ENCODE data around the gene GALNT2.

Gene GALNT2

DNA sequence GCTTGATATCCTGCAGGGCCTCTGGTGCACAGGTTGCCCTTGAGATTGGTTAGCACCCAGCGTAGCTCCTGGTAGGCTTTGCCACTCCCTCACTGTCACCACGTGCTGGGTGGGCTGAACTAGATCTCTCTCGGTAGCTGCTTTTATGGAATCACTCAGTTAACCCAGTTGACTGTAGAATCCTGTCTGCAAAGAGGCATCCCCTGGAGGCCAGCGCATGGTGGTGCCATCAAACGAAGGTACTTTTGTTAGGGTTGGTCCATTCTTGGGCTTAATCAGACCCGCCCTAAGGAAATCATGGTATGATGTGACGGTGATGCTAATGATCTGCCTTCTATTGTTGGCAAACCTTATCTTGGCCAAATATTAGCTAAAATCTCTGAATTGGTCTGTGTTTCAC, 153.4 kb downstream of the GALNT2 start:
- no peak for DNase-seq

DNA sequence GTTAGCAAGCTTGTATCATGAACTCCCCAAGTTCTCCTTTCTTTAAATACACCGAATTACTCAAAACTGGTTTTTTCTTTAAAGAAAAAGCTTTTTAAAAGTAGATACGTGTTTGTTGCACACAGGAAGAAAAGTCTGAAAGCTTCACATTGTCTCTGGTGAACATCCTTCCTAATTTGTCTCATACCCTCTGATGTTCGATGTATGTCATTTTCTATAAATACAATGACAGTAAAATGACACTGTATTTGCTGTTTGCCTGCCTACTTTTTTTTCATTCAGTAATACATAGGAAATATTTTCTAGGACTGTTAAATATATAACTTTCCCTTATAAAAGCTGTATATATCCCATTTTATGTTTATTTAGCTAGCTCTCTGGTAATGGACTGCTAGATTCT, 153.9 kb downstream of the GALNT2 start:
- no peak for DNase-seq

DNA sequence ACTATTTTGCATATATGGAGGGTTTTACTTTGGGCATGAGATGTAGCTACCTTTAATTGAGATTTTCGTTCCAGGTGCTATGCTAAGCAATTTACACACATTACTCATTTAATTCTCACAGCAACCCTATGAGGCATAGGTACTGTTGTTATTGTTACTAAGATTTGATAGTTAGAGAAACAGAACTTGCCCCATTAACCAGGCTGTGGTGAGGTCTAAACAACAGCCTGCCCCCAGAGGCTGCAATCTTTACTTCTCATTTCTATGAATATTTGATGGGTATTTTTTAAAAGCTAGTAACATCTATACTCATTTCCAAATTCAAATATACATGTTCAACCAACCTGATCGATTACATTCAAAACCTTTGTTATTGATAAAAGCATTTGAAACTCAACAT, 155.6 kb downstream of the GALNT2 start:
- no peak for DNase-seq

DNA sequence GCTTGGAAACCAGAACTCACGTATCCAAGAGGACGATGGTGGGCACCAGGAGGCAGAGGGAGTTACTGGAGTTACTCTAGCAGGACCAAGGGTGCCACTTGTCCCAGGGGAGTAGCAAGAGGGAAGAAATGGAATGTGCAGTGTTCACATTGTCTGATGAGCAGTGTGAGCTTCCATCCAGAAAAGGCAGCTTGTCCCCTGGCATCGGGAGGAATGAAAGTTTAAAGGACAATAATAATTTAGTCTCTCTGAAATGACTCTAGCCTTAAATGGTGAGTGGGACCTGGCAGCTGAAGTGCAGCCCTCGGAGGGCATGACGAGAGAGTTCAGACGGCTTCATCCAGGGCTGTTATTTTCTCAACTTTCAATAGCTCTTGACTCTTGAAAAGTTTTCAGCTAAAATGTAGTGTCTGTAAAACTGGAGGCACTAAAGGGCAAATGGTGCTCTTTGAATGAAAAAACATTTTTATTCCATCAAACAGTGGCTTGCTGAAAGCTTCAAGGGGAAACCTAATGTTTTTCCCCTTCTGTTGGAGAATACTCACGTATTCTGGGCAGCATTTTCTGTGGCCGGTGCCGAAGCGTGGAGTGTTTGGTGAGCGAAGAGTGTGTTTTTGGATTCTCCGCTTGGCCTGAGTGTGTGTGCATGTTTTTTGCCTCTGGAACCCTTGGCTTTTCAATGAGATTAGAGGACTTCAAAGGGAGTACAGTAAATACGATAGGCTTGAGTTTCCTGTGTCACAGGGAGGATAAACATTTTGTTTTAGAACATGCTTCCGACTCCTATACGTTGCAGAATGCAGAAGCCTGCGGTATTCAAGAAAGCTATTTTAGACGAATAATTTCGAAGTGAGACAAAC, 157.3 kb downstream of the GALNT2 start:
- DNase-seq, result no peak

DNA sequence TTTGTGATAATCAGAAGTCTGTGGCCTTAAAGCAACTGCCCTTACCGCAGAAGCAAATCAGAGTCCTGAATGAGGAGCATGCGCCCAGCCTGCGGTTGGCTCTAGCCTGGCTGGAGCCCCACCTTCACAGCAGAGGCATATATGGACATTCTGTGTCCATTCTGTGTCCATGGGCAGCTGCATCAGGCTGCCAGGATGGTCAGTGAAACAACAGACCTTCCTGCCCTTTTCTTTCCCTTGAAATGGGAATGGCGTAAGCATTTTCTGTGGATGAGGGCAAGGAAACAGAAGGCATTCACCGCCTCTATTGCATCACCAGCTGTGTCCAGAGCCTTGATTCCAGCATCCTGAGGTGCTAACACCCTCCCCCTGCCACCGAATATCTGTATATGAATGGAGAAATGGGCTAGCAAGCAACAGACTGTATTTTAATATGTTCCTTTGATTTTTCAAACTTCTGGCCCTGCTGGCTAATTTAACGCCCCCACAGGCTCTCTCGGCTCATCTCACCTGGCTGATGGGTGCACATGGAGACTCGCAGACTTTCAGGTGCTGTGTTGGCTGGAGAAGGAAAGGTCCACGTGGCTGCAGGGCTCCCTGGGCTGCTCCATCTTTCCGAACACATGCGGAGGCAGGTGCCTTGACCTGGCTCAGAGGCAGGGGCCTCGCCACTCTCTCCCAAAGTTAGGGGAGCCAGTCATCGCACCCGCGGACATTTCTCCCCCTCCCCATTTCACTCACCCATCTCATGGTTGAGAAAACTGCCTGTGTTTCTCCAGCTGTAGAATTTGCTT, 159.2 kb downstream of the GALNT2 start:
- DNase-seq, result no peak

DNA sequence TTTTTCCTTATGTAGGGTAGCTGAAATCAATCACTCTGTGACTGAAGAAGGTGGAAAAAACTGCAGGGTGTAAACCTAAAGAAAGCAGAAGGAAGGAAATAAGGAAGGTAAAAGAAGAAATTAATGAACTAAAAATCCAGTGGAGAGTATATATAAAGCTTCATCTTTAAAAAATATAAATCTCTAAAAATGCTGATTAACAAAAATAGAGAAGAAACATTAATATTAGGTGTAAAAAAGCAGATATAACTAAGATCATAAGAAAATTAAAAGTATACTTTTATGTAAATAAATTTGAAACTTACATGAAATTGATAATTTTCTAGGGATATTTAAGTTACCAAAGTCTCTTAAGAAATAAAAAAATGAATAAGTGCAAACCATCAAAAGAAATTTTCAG, 159.8 kb downstream of the GALNT2 start:
- DNase-seq, result no peak

DNA sequence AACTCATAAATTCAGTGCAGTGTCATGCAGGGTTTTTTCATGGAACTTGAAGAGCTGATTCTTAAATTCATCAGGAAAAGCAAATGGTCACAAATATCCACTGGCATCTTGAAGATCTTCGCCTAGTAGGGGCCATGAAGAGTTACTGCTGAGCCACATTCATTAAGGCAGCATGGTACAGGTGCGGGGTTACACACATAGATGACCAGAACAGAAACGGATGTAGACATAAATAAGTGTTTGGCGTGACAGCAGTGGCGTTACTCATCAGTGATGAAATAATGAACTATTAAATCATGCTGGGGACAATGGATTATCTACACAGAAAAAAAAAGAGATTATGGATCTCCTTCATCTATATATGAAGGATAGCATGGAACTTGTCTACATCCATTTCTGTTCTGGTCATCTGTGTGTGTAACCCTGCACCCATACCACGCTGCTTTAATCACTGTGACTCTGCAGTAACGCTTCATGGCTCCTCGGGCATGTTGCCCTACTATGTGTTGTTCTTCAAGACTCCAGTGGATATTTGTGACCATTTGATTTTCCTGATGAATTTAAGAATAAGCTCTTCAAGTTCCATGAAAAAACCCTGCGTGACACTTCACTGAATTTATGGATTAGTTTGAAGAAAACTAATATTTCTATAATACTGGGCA, 161.3 kb downstream of the GALNT2 start:
- DNase-seq, result no peak

DNA sequence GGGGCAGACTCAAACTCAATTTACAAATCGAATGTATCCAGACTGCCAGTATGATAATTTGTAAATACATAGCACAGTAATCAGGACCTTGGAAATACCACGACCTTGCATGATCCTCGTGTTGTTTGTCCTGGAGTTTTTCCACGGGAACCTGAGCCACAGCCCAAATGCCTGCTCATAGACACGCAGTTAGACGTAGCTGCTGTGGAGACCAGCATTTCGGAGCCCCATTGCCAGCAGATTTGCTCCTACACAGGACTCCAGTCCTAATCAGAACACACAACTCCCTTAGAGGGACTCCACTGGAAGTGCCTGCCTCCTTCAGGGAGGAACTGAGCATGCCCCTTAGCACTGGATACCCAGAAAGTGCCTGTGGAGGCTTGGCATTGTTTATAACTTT, 163.2 kb downstream of the GALNT2 start:
- no peak for DNase-seq

DNA sequence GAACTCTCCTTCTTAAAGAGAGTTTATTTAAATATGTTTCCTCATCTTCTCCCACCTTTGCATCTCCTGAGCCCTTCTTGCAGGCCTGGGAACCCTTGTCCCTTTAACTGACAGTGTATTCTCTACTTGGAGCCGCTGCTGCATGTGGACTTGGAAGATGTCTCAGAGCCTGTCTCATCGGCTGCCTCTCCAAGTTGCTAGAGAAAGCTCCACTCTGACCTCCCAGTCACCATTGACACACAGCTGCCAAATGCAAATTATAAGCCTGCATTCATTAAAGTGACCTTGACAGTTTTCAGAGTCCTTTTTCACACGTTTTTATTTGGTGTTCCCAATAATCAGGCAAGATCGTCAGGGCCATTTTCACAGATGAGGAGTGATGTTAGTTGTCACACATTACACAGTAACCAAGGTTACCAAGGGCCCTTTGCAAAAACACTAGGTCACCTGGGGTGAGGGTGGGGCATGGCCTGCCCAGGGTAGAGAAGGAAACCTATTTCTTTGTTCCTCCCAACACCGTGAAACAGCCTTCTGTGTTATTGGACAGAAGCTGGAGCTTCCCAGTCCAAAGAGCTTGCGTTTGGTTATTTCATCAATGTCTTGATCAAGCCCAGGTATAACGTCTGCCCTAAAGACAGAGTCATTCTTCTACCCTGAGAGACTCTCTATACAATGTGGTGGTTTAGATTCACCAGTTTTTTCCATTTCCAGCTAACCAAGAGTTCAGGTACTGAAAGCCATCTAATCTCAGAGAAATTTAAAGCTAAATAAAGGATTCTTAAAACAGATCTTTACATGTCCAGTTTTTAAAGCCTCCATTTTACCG, 164.1 kb downstream of the GALNT2 start:
- no peak for DNase-seq

DNA sequence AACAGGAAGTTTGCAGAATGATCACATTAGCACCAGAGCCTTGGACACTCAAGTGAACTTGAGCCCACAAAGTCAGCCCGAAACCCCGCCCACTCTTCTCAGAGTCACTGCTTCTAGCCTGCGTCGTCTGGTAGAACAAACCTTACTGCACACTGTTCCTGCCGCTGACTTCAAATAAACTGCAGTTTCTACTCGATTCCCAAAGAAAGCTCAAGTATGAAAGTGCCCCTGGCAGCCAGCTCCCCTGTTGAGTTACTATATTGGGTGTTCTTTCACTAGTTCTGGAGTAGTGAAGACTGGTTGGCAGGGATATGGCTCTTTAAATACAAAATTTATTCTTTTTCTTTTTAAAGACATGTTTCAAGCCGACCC, 164.7 kb downstream of the GALNT2 start:
- DNase-seq, result no peak

DNA sequence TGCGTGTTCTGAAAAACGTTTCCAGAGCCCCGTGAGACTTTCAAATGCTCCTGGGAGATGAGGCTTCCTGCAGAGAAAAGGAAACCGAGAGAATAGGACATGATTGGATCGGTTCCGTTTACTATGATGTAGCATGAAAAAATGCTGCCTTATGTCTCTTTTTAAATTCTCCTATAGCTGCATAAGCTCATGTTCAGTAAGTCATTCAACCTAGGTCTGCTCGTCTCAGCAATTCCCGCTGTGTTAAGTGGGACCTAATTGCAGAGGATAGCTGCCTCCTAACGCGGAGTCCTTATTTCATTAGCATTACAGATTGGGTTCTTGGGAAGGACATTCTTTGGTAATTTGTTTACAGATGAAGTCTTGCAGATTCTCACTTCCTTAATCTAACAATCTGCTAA, 165.3 kb downstream of the GALNT2 start:
- DNase-seq, result no peak

DNA sequence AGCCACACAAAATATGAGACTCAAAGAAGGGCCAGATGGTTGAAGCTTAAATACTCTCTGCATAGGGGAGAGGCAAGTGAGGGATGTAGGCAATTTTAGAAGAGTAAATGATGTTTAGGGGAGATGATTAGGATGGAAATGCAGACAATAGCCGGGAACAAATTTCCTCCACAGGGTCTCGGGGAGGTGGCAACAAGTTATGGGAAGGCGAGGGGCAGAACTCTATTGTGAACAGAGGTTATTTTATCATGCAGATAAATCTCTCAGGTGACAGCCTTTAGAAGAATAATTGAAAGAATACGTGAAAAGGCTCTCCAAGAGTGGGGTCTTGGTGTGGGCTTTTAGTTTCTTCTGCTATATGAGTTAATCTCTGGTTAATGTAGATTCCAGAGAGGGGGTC, 166.7 kb downstream of the GALNT2 start:
- DNase-seq, result no peak

DNA sequence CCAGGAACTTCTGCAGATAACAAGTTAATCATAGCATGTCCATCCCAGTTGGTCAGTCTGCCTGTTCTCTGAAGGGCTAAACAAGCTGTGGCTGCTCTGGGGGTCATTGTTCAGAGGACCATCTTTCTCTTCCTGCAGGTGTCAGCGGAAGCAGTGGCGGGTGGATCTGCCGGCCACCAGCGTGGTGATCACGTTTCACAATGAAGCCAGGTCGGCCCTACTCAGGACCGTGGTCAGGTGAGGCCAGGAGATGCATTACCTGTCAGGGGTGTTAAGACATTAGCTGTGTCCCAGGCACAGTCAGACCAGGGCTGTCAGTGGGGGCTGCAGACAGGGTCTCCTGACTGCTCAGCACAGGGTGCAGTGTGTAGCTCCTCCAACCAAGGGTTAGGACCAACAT, 168.8 kb downstream of the GALNT2 start:
- no peak for DNase-seq

DNA sequence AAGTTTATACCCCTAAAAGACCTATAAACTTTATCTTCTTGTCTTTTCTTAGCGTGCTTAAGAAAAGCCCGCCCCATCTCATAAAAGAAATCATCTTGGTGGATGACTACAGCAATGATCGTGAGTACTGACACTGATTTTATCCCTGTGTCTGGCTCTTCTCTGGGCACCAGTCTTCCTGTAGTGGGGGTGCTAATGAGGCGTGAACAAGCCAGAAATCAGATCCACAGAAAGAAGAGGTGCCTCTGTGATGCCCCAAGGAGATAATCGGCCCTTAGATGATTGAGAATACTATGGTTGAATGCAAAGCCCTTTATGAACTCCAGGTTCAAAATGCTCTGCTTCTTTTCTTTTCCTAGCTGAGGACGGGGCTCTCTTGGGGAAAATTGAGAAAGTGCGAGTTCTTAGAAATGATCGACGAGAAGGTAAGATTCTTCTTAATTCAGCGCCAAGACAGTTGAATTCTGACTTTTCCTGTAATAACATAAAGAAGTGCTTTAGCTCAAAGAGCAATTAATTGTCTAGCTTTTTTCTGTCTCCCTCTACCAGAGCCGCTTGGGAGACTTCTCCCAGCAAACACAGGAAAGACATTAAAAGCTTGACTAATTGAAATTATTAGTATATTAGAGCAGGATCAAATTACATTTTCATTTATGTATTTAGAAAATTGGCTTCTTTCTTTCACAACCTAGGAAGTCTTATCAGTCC, 169.4 kb downstream of the GALNT2 start:
- DNase-seq, result no peak

DNA sequence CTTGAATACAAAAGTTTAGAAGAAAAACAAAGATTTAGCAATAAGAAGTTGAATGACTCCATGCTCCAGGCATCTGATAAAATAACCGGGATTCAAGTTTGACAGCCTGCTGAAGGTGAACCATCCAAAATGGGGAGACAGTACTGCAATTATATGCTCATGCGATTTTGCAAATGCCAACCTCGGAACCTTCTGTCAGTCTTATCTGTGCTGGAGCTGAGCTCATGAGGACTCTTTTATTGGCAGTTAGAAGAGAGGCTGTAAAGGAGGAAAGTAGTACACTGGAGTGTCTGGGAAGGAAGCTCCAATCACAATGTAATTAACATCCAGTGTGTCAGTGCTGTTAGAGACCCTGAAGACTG, 170.0 kb downstream of the GALNT2 start:
- no peak for DNase-seq

DNA sequence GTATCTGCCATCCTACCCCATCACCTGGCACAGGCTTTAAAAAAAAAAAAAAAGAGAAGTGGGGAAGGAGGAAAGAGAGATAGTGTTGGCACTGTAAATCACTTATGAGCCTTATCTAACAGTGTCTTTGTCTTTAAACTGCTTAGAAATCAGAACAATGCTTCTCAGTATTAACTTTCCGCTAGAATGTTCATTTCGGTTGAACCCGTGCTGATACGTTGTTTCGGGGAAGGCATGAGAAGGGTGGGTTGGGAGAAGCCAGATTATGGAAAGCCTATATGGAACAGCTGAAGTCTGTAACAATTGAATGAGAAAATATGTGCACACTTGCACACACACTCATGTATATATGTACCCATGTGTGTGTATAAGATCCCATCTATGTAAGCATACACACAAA, 170.8 kb downstream of the GALNT2 start:
- no peak for DNase-seq

DNA sequence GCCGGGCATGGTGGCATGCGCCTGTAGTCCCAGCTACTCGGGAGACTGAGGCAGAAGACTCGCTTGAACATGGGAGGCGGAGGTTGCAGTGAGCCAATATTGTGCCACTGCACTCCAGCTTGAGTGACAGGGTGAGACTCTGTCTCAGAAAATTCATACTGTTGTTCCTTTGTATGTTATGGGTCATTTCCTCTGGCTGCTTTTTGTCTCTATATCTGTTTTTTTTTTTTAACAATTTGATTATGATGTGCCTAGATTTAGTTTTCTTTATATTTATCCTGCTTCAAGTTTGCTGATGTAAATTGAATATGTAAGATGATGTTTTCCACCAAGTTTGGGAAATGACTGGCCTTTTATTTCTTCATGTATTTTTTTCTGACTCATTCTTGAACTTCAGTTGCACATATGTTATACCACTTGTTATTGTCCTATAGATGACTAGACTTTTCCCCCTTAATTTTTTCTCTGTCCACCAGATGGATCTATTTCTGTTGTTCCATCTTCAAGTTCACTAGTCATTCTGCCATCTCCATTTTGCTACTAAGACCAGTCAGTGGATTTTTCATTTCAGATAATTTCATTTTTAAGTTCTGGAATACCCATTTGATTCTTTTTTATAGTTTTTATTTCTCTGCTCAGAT, 173.5 kb downstream of the GALNT2 start:
- DNase-seq, result no peak

DNA sequence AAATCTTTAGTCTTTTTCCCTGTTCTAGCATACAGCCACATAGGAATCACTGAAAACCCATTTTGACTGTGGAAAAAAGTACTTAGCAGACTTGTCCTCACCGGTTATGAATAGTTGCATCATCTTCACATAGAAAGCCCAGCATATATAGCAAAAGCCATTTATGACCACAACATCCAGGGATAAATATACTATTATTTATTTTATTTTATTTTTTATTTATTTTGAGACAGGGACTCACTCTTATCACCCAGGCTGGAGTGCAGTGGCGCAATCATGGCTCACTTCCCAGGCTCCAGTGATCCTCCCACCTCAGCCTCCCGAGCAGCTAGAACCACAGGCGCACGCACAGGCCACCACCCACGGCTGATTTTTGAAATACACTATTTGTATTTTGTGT, 175.3 kb downstream of the GALNT2 start:
- DNase-seq, result no peak

DNA sequence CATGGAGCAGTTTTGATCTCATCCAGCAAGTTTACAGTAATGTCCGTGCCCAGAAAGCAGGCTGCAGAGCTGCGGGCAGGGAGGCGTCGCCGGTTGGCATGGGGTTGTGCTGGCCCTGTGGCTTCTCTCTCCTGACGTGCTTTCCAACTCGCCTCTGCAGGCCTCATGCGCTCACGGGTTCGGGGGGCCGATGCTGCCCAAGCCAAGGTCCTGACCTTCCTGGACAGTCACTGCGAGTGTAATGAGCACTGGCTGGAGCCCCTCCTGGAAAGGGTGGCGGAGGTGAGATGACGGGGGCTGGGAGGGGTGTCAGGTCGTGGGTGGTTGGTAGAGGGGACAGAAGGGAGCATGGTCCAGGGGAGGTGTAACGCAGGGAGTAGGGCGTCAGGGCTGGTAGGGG, 176.1 kb downstream of the GALNT2 start:
- no peak for DNase-seq

DNA sequence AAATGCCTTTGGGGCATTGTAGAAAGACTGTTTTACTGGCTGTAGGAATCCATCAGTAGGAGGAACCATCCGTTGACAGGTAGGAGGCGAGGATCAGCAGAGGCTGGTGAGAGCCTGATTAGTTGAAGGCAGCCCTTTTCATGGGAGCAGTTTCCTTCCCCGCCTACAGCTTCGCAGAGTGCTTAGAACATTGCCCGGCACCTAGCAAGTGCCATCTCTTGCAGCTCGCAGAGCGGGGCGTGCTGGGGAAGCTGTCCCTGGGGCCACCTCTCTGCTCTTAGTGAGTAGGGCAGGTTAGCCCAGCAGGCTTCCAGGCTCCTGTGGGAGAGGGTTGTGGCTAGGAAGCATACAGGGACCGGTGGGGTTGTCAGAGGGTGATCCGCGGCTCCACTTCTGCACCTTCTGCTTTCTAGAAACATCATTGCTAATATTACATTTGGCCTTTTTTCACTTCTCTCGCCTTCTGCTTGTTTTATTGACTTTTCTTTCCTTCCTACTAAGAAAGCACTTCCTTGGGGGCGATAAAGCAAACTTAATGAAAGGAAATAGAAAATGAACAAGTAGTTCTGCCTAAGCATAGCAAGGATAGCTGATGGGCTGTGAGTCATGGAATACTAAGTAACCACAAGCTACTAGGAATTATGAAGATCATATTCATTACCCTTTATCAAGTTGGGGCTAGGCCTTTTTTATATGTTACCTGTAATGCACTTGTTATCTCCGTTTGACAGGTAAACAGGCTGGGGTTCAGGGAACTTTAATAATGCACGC, 176.7 kb downstream of the GALNT2 start:
- no peak for DNase-seq

DNA sequence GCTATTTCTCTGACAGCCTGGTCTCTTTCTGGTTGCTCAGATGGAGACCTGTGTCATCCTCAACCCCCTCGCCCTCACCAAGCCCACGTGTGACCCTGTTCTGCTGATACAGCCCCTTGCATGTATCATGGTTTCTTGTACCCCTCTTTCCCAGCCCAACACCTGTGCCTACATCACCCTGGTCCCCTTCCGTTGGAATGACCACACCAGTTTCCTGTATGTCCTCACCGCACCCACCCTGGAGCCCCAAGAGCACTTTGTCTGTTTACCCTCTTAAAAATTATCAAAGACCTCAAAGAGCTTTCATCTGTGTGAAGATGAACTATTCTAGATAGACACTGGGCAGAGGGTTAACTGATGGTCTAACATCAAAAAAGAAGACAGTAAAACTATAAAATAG, 179.5 kb downstream of the GALNT2 start:
- no peak for DNase-seq
